ENCODE data around the gene POMT1.
A peak's percentile ranks its signal among the peaks of the same experiment; 100 is the strongest.

Gene POMT1

GRCh38 chr9:131530920-131531832, 28.5 kb downstream of the POMT1 start, which contains the start of gene UCK1:
UCK1 (minus strand) TSS chr9:131531263; CDS start chr9:131531174, 89 bp downstream.
- DNase-seq (peak; percentile 79), ATAC-seq (ENCODE audit: insufficient read depth, low read depth) (peak; percentile 87)
- Histone ChIP-seq H4K20me1 (ENCODE audit: insufficient read depth, low read length) (peaks cover 13% of the 10 kb centered on the region; the same call in 1 of the 2 replicates), H3K27me3 (ENCODE audit: insufficient read depth, low read length, poor library complexity) (no peaks in the 10 kb centered on the region), H3K4me2 (ENCODE audit: insufficient read depth, low read length) (peak within 1 kb of the TSS; percentile 69), H3K9ac (ENCODE audit: low read depth, low read length) (peak within 1 kb of the TSS; percentile 60), H3K4me1 (ENCODE audit: insufficient read depth, low read length) (peaks cover 33% of the 10 kb centered on the region), H3K27ac (ENCODE audit: low read length) (peak within 1 kb of the TSS; percentile 74), H3K4me3 (ENCODE audit: low read depth in 1 of 2, low read length in 2 of 2) (peak within 1 kb of the TSS; percentile 59 to 75; a peak in 3 of 4 replicates), H3K9me3 (ENCODE audit: insufficient read depth, low read length, severe bottlenecking) (no peaks in the 10 kb centered on the region), H3K79me2 (ENCODE audit: insufficient read depth, low read length) (peaks cover 25% of the 10 kb centered on the region), H2AFZ (ENCODE audit: low read depth, low read length) (peak within 1 kb of the TSS; percentile 92), H3K36me3 (ENCODE audit: insufficient read depth, low read length) (peaks cover 41% of the 10 kb centered on the region)
- TF ChIP-seq CTCF (IDR thresholded peaks at IDR 0.05; ENCODE audit: borderline replicate concordance, extremely low read depth, low read length, poor library complexity, severe bottlenecking) (no peak), EZH2 (IDR thresholded peaks at IDR 0.05; ENCODE audit: borderline replicate concordance, low read depth, low read length, severe bottlenecking) (no peak)

GRCh38 chr9:131534721-131535237, 32.1 kb downstream of the POMT1 start:
- ATAC-seq (ENCODE audit: insufficient read depth, low read depth) (peak; percentile 48), DNase-seq (peak; percentile 52)
- Histone ChIP-seq H3K4me2 (ENCODE audit: insufficient read depth, low read length) (no peak overlapping the region), H3K9me3 (ENCODE audit: insufficient read depth, low read length, severe bottlenecking) (no peaks in the 10 kb centered on the region), H3K36me3 (ENCODE audit: insufficient read depth, low read length) (peaks cover 6% of the 10 kb centered on the region; the same call in 1 of the 2 replicates), H3K79me2 (ENCODE audit: insufficient read depth, low read length) (peaks cover 13% of the 10 kb centered on the region), H3K4me1 (ENCODE audit: insufficient read depth, low read length) (peaks cover 31% of the 10 kb centered on the region), H2AFZ (ENCODE audit: low read depth, low read length) (peak overlapping the region; percentile 52; the same call in 1 of the 2 replicates), H3K9ac (ENCODE audit: low read depth, low read length) (no peak overlapping the region), H4K20me1 (ENCODE audit: insufficient read depth, low read length) (no peaks in the 10 kb centered on the region), H3K27me3 (ENCODE audit: insufficient read depth, low read length, poor library complexity) (no peaks in the 10 kb centered on the region), H3K27ac (ENCODE audit: low read length) (no peak overlapping the region), H3K4me3 (ENCODE audit: low read depth in 1 of 2, low read length in 2 of 2) (no peak overlapping the region)
- no peak for TF ChIP-seq EZH2 (IDR thresholded peaks at IDR 0.05; ENCODE audit: borderline replicate concordance, low read depth, low read length, severe bottlenecking)
- no peak for TF ChIP-seq CTCF (IDR thresholded peaks at IDR 0.05; ENCODE audit: borderline replicate concordance, extremely low read depth, low read length, poor library complexity, severe bottlenecking)

GRCh38 chr9:131537946-131538345, 35.2 kb downstream of the POMT1 start:
- TF ChIP-seq CTCF (IDR thresholded peaks at IDR 0.05; ENCODE audit: borderline replicate concordance, extremely low read depth, low read length, poor library complexity, severe bottlenecking) (no peak), EZH2 (IDR thresholded peaks at IDR 0.05; ENCODE audit: borderline replicate concordance, low read depth, low read length, severe bottlenecking) (no peak)
- H3K4me3 ChIP-seq (ENCODE audit: low read depth in 1 of 2, low read length in 2 of 2) = no peak overlapping the region

More at GRCh38 chr9:131537946-131538345, 35.2 kb downstream of the POMT1 start:
- H3K9me3 ChIP-seq (ENCODE audit: insufficient read depth, low read length, severe bottlenecking) = no peaks in the 10 kb centered on the region
- no peaks in the 10 kb centered on the region for H3K36me3 ChIP-seq (ENCODE audit: insufficient read depth, low read length)
- H3K79me2 ChIP-seq (ENCODE audit: insufficient read depth, low read length) = no peaks in the 10 kb centered on the region
- no peak overlapping the region for H3K4me2 ChIP-seq (ENCODE audit: insufficient read depth, low read length)
- H3K27ac ChIP-seq (ENCODE audit: low read length) = no peak overlapping the region
- ATAC-seq (ENCODE audit: insufficient read depth, low read depth) = no peak
- no peaks in the 10 kb centered on the region for H3K27me3 ChIP-seq (ENCODE audit: insufficient read depth, low read length, poor library complexity)
- no peaks in the 10 kb centered on the region for H4K20me1 ChIP-seq (ENCODE audit: insufficient read depth, low read length)
- H3K4me1 ChIP-seq (ENCODE audit: insufficient read depth, low read length) = peaks cover 18% of the 10 kb centered on the region
- no peak overlapping the region for H2AFZ ChIP-seq (ENCODE audit: low read depth, low read length)
- no peak overlapping the region for H3K9ac ChIP-seq (ENCODE audit: low read depth, low read length)
- DNase-seq = no peak
